ENCODE measurements around the gene USHBP1. TPM values are rescaled to one million over a fixed set of nuclear protein-coding genes. Genes with fewer than 3 reads are reported as not detected.

Gene USHBP1
- total and polyA plus RNA-seq, 2 experiments from 2014 or later = 4.0 to 5.6 TPM

DNA sequence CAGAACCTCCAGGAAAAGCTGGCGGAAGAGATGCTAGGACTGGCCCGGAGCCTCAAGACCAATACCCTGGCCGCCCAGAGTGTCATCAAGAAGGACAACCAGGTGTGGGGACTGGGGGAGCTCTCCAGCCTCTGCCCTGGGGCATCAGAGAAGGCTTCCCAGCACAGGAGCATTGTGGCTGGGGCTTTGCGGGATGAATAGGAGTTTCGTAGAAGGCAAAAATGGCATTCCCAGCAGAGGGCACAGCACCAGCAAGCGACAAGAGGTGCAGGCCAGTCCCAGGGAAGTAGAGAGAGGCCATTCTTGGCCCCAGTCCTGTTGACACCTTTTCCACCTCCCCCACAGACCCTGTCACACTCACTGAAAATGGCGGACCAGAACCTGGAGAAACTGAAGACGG, 45.3 kb downstream of the USHBP1 start (continued):
- TF ChIP-seq EZH2 (IDR thresholded peaks at IDR 0.05; ENCODE audit: low read depth, unreplicated experiment) (no peak), ZNF114 (CRISPR knock-in tag; IDR thresholded peaks at IDR 0.05) (no peak), NANOG (IDR thresholded peaks at IDR 0.05; ENCODE audit: borderline replicate concordance) (no peak), CREB1 (CRISPR knock-in tag; IDR thresholded peaks at IDR 0.05; ENCODE audit: low read depth) (no peak)
- TF ChIP-seq, protein P1, sequence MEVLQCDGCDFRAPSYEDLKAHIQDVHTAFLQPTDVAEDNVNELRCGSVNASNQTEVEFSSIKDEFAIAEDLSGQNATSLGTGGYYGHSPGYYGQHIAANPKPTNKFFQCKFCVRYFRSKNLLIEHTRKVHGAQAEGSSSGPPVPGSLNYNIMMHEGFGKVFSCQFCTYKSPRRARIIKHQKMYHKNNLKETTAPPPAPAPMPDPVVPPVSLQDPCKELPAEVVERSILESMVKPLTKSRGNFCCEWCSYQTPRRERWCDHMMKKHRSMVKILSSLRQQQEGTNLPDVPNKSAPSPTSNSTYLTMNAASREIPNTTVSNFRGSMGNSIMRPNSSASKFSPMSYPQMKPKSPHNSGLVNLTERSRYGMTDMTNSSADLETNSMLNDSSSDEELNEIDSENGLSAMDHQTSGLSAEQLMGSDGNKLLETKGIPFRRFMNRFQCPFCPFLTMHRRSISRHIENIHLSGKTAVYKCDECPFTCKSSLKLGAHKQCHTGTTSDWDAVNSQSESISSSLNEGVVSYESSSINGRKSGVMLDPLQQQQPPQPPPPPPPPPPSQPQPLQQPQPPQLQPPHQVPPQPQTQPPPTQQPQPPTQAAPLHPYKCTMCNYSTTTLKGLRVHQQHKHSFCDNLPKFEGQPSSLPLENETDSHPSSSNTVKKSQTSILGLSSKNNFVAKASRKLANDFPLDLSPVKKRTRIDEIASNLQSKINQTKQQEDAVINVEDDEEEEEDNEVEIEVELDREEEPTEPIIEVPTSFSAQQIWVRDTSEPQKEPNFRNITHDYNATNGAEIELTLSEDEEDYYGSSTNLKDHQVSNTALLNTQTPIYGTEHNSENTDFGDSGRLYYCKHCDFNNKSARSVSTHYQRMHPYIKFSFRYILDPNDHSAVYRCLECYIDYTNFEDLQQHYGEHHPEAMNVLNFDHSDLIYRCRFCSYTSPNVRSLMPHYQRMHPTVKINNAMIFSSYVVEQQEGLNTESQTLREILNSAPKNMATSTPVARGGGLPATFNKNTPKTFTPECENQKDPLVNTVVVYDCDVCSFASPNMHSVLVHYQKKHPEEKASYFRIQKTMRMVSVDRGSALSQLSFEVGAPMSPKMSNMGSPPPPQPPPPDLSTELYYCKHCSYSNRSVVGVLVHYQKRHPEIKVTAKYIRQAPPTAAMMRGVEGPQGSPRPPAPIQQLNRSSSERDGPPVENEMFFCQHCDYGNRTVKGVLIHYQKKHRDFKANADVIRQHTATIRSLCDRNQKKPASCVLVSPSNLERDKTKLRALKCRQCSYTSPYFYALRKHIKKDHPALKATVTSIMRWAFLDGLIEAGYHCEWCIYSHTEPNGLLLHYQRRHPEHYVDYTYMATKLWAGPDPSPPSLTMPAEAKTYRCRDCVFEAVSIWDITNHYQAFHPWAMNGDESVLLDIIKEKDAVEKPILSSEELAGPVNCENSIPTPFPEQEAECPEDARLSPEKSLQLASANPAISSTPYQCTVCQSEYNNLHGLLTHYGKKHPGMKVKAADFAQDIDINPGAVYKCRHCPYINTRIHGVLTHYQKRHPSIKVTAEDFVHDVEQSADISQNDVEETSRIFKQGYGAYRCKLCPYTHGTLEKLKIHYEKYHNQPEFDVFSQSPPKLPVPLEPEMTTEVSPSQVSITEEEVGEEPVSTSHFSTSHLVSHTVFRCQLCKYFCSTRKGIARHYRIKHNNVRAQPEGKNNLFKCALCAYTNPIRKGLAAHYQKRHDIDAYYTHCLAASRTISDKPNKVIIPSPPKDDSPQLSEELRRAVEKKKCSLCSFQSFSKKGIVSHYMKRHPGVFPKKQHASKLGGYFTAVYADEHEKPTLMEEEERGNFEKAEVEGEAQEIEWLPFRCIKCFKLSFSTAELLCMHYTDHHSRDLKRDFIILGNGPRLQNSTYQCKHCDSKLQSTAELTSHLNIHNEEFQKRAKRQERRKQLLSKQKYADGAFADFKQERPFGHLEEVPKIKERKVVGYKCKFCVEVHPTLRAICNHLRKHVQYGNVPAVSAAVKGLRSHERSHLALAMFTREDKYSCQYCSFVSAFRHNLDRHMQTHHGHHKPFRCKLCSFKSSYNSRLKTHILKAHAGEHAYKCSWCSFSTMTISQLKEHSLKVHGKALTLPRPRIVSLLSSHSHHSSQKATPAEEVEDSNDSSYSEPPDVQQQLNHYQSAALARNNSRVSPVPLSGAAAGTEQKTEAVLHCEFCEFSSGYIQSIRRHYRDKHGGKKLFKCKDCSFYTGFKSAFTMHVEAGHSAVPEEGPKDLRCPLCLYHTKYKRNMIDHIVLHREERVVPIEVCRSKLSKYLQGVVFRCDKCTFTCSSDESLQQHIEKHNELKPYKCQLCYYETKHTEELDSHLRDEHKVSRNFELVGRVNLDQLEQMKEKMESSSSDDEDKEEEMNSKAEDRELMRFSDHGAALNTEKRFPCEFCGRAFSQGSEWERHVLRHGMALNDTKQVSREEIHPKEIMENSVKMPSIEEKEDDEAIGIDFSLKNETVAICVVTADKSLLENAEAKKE (CRISPR knock-in tag; IDR thresholded peaks at IDR 0.05) = no peak
- TF ChIP-seq, protein P2, sequence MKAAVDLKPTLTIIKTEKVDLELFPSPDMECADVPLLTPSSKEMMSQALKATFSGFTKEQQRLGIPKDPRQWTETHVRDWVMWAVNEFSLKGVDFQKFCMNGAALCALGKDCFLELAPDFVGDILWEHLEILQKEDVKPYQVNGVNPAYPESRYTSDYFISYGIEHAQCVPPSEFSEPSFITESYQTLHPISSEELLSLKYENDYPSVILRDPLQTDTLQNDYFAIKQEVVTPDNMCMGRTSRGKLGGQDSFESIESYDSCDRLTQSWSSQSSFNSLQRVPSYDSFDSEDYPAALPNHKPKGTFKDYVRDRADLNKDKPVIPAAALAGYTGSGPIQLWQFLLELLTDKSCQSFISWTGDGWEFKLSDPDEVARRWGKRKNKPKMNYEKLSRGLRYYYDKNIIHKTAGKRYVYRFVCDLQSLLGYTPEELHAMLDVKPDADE (IDR thresholded peaks at IDR 0.05) = no peak

DNA sequence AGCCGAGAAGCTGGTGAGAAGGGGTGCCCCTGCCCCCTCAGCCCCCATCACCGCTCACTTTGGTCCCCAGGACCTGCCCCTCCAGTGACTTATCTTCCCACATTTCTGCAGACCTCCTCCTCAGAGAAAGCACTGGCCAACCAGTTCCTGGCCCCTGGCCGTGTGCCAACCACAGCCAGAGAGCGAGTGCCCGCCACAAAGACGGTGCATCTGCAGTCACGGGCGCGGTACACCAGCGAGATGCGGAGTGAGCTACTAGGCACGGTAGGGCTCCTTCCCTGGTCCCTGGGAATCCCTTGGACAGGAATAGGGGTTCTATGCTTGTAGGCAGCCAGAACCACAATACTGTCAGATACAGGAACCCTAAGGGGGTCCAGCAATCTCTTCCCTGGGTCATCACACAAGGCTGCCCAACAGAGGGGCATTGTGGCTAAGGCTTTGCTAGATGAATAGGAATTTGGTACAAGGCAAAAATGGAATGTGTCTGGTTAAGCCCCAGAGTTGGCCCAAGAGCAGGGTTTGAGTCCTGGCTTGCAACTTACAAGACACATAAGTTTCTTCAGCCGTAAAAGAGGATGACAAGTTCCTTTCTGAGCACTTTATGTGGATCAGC, 48.4 kb downstream of the USHBP1 start:
- peak overlapping the region; percentile 78; the same call in 1 of the 2 replicates for H3K27ac ChIP-seq (ENCODE audit: low read depth)
- DNase-seq (ENCODE audit: low spot score) (no peak), ATAC-seq (no peak)
- TF ChIP-seq, protein P3, sequence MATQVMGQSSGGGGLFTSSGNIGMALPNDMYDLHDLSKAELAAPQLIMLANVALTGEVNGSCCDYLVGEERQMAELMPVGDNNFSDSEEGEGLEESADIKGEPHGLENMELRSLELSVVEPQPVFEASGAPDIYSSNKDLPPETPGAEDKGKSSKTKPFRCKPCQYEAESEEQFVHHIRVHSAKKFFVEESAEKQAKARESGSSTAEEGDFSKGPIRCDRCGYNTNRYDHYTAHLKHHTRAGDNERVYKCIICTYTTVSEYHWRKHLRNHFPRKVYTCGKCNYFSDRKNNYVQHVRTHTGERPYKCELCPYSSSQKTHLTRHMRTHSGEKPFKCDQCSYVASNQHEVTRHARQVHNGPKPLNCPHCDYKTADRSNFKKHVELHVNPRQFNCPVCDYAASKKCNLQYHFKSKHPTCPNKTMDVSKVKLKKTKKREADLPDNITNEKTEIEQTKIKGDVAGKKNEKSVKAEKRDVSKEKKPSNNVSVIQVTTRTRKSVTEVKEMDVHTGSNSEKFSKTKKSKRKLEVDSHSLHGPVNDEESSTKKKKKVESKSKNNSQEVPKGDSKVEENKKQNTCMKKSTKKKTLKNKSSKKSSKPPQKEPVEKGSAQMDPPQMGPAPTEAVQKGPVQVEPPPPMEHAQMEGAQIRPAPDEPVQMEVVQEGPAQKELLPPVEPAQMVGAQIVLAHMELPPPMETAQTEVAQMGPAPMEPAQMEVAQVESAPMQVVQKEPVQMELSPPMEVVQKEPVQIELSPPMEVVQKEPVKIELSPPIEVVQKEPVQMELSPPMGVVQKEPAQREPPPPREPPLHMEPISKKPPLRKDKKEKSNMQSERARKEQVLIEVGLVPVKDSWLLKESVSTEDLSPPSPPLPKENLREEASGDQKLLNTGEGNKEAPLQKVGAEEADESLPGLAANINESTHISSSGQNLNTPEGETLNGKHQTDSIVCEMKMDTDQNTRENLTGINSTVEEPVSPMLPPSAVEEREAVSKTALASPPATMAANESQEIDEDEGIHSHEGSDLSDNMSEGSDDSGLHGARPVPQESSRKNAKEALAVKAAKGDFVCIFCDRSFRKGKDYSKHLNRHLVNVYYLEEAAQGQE (IDR thresholded peaks at IDR 0.05; ENCODE audit: unreplicated experiment) = no peak
- TF ChIP-seq EZH2phosphoT487 (IDR thresholded peaks at IDR 0.05; ENCODE audit: unreplicated experiment) = no peak
- no peaks in the 10 kb centered on the region for H4K20me1 ChIP-seq (replicated peaks; ENCODE audit: insufficient read depth)
- H3K4me1 ChIP-seq (ENCODE audit: insufficient read depth) = no peaks in the 10 kb centered on the region
- H3K79me2 ChIP-seq (replicated peaks; ENCODE audit: insufficient read depth) = no peaks in the 10 kb centered on the region
- 0 out of 2 replicates have a peak, but pooled peaks cover 10% of the 10 kb centered on the region for H3F3A ChIP-seq (replicated peaks; ENCODE audit: low read depth)
- H3K27me3 ChIP-seq (ENCODE audit: insufficient read depth) = no peaks in the 10 kb centered on the region
- Mint-ChIP-seq H3K36me3 (ENCODE audit: low read depth) (peaks cover 33% of the 10 kb centered on the region), H3K4me1 (peaks cover 11% of the 10 kb centered on the region), H3K27ac (no peak overlapping the region; the same call in 1 of the 2 replicates), H3K27me3 (ENCODE audit: insufficient read depth, low read depth, poor library complexity) (peaks cover 13% of the 10 kb centered on the region), H3K9me3 (no peaks in the 10 kb centered on the region; the same call in 2 of the 3 replicates), H3K4me3 (peak overlapping the region; percentile 92)
- peak overlapping the region; percentile 68 for H3K4me3 ChIP-seq
- H3K9me2 ChIP-seq (ENCODE audit: insufficient read depth) = no peaks in the 10 kb centered on the region
- 0 out of 2 replicates have a peak overlapping the region, but pooled peaks have one; percentile 78 for H2AFZ ChIP-seq
- peaks cover 5% of the 10 kb centered on the region; the same call in 1 of the 2 replicates for H3K36me3 ChIP-seq (ENCODE audit: insufficient read depth)
- H3K4me2 ChIP-seq = peak overlapping the region; percentile 85

Data from GM23338 (cell line).